Tibial artery (tissue), 4 donors: ENCODE results near the gene RIPOR2.

Experiments
- DNase-seq, 2 donors: peaks; one replicate each; pipeline ENCODE4 v3.0.0-alpha.2; 2019
- H3K27ac ChIP-seq, 2 donors: fragments of 200-600 bp; sonication (generic) in 1 of 2; 1 replicate in 1 of 2; 2 replicates in 1 of 2; pipeline ENCODE4 v1.5.1; 2018 to 2019; ENCODE audit warnings: mild to moderate bottlenecking in 1 of 2
- H3K27me3 ChIP-seq, 2 donors: fragments of 200-600 bp; sonication (generic) in 1 of 2; one replicate each; pipeline versions ENCODE4 v1.5.1 to v1.6.0; 2016 to 2019
- H3K36me3 ChIP-seq, 3 donors: fragments of 200-600 bp; sonication (generic) in 2 of 3; one replicate each; pipeline ENCODE4 v1.5.1; 2016 to 2019; ENCODE audit warnings: mild to moderate bottlenecking in 2 of 3
- H3K4me1 ChIP-seq, 4 donors: fragments of 200-600 bp; sonication (generic) in 2 of 4; 1 replicate in 3 of 4; 2 replicates in 1 of 4; pipeline ENCODE4 v1.5.1; 2016 to 2019
- H3K4me3 ChIP-seq, 2 donors: fragments of 200-600 bp; sonication (generic) in 1 of 2; 1 replicate in 1 of 2; 2 replicates in 1 of 2; pipeline ENCODE4 v1.5.1; 2018 to 2019; ENCODE audit warnings: mild to moderate bottlenecking in 2 of 2
- H3K9me3 ChIP-seq, 3 donors: fragments of 200-600 bp; sonication (generic) in 1 of 3; one replicate each; pipeline ENCODE4 v1.5.1; 2016 to 2019
- intact Hi-C: fragments of 100-400 bp; cut with DNase I; formaldehyde crosslinking; loops from one replicate; pipeline ENCODE4 v1.15.0; 2023; ENCODE audit warnings: low total_unique reads
- TF ChIP-seq, protein P1 (sequence below), 2 experiments: fragments of 200-600 bp in 1 of 2; fragments of 450-650 bp in 1 of 2; IDR thresholded peaks; one replicate each; pipeline ENCODE4 v1.5.1; 2017 to 2019; ENCODE audit warnings: antibody characterized with exemption in 2 of 2, mild to moderate bottlenecking in 1 of 2, moderate library complexity in 1 of 2

RIPOR2 gene

DNA sequence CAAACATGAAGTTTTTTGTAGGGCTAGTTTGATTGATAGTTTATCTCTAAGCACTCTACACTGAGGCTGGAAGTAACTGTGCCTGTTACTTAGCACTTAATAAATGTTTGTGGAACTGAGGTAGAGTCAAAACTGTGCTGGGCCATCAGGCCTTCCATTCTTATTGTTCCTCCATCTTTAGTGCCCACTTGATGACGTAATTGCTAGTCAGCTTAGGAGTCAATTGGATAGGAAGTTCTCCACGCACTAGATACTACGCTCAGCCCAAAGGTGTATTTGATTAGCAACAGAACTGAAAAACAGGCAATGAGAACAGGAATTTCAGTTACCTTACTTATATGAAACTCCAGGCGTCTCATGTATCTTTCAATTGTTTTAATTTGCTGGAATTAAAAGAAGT, 67.0 kb downstream of the RIPOR2 start:
- Histone ChIP-seq H3K27ac (no peak overlapping the region), H3K4me3 (no peak overlapping the region), H3K27me3 (no peaks in the 10 kb centered on the region), H3K9me3 (no peaks in the 10 kb centered on the region), H3K4me1 (no peaks in the 10 kb centered on the region), H3K36me3 (peaks cover 0 to 25% (median 12%) of the 10 kb centered on the region in 3 donors)
- TF ChIP-seq, protein P1, sequence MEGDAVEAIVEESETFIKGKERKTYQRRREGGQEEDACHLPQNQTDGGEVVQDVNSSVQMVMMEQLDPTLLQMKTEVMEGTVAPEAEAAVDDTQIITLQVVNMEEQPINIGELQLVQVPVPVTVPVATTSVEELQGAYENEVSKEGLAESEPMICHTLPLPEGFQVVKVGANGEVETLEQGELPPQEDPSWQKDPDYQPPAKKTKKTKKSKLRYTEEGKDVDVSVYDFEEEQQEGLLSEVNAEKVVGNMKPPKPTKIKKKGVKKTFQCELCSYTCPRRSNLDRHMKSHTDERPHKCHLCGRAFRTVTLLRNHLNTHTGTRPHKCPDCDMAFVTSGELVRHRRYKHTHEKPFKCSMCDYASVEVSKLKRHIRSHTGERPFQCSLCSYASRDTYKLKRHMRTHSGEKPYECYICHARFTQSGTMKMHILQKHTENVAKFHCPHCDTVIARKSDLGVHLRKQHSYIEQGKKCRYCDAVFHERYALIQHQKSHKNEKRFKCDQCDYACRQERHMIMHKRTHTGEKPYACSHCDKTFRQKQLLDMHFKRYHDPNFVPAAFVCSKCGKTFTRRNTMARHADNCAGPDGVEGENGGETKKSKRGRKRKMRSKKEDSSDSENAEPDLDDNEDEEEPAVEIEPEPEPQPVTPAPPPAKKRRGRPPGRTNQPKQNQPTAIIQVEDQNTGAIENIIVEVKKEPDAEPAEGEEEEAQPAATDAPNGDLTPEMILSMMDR (IDR thresholded peaks at IDR 0.05): no peak
- no peak for DNase-seq
- intact Hi-C loops: no loop called here

DNA sequence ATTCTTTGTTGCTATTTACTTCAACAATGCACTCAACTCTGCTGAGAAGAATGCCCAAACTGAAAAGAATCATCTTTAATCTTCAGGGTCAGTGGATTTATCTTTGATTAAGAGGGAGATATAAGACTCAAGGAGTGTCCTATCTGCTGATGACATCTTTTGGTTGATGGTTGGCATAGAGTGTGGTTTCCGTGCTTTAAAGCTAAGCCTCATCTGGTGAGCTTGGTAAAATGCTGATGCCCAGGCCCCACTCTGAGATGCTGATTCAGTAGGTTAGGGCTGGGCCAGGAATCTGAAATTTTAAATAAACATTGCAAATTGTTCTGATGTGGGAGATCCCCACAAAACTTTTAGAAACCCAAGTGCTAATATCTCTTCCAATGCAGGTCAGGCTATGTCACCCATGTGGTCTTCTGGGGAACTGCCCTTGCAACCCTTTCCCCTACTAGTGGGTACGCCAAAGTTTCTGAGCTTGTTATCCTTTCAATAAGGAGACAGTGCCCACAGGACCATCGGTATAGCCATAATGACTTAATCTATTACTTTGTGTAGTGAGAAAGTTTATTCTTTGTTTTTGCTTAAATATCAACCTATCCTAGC, 68.6 kb downstream of the RIPOR2 start:
- TF ChIP-seq, protein P1 (IDR thresholded peaks at IDR 0.05): no peak
- no peaks in the 10 kb centered on the region for H3K9me3 ChIP-seq
- H3K36me3 ChIP-seq: peaks cover 0 to 21% (median 3%) of the 10 kb centered on the region in 3 donors
- no peak overlapping the region for H3K27ac ChIP-seq
- intact Hi-C loops: no loop called here
- DNase-seq: no peak
- H3K4me1 ChIP-seq: no peaks in the 10 kb centered on the region
- no peaks in the 10 kb centered on the region for H3K27me3 ChIP-seq
- H3K4me3 ChIP-seq: no peak overlapping the region

DNA sequence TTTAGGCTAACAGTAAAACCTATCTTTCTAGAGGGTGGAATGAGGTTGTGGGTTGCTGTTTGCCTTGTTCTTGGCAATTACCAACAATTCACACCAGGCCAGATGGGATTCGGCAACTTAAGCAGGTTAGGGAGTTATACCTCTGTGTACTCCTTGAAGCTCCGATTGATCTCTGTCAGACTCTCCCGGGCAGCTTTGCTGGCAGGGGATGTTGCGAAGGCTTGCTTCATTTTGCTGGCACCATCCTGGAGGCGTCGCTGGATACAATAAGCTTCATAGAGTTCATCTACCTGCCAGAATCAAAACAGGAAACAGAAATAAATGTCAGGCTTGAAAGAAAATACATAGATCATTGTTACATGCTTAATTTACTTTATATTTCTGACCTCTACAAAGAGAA, 70.6 kb downstream of the RIPOR2 start:
- intact Hi-C loops: no loop called here
- Histone ChIP-seq H3K36me3 (peaks cover 0 to 17% (median 0%) of the 10 kb centered on the region in 3 donors), H3K4me1 (no peaks in the 10 kb centered on the region), H3K4me3 (no peak overlapping the region), H3K27ac (no peak overlapping the region), H3K9me3 (no peaks in the 10 kb centered on the region), H3K27me3 (no peaks in the 10 kb centered on the region)
- TF ChIP-seq, protein P1 (IDR thresholded peaks at IDR 0.05): no peak
- DNase-seq: no peak

DNA sequence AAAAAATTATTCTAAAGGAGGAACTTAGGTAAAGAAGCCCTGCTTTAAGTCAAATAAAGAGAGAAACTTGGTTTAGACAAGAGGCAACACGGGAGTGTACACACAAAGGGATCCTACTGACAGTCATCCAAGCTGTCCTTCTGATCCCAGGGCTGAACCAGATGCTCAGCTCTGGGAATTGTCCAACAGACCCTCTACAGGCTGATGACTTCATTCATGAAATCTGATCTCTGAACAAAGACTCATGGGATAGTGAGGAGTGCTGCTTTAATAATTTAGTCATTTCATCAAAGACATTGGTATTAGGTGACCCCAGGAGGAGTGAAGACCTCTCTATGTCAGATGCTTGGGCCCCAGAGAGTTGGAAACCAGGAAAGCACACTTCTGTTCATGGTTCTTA, 71.4 kb downstream of the RIPOR2 start:
- H3K9me3 ChIP-seq: no peaks in the 10 kb centered on the region
- H3K27me3 ChIP-seq: no peaks in the 10 kb centered on the region
- no peak overlapping the region for H3K4me3 ChIP-seq
- peaks cover 0 to 17% (median 0%) of the 10 kb centered on the region in 3 donors for H3K36me3 ChIP-seq
- H3K27ac ChIP-seq: no peak overlapping the region
- DNase-seq: no peak
- intact Hi-C loops: loop anchor here (5.0 kb wide), 1 partner anchor 133 kb away; no protein-coding TSS in a partner anchor
- TF ChIP-seq, protein P1 (IDR thresholded peaks at IDR 0.05): no peak
- no peaks in the 10 kb centered on the region for H3K4me1 ChIP-seq

DNA sequence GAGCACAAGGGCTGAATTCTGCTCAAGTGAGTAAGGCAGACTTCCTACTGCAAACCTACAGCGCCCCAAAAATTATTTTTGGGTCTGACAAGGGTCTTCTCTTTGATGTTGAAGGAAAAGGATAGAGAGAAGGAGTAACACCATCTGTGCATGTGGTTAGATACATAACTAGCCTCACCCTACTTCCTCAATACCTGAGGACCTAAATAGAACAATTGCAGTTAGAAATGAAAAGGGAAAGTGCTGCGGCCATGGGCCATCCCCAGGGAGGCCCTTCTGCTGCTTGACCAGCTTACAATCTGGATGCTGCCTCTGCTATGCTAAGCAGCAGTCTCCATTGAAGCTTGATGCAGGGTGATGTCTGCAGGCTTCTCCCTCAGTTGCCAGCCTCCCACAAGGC, 73.8 kb downstream of the RIPOR2 start:
- H3K27ac ChIP-seq: no peak overlapping the region
- TF ChIP-seq, protein P1 (IDR thresholded peaks at IDR 0.05): no peak
- no peaks in the 10 kb centered on the region for H3K4me1 ChIP-seq
- H3K9me3 ChIP-seq: no peaks in the 10 kb centered on the region
- H3K4me3 ChIP-seq: no peak overlapping the region
- H3K27me3 ChIP-seq: no peaks in the 10 kb centered on the region
- intact Hi-C loops: loop anchor here (5.0 kb wide), 1 partner anchor 135 kb away; no protein-coding TSS in a partner anchor
- peaks cover 0 to 17% (median 0%) of the 10 kb centered on the region in 3 donors for H3K36me3 ChIP-seq
- DNase-seq: no peak
